Smooth muscle cell (in vitro differentiated cells): Measurements from ENCODE around the gene AGBL5. TPM values are rescaled to one million over a fixed set of nuclear protein-coding genes. Genes with fewer than 3 reads are reported as not detected.
A peak's percentile ranks its signal among the peaks of the same experiment; 100 is the strongest.

Experiments used
- DNase-seq: peaks from one replicate; lab custom pipeline; 2025; ENCODE audit not compliant: unreplicated experiment; lab: John Stamatoyannopoulos, UW
- H2AFZ ChIP-seq: fragments of 200-600 bp; sonication (generic); 2 replicates; pipeline ENCODE4 v1.6.0; 2016; ENCODE audit warnings: antibody characterized with exemption, low read depth, mild to moderate bottlenecking
- H3F3A ChIP-seq: fragments of 200-600 bp; sonication (generic); 2 replicates; pipeline ENCODE4 v1.6.0; 2017; ENCODE audit warnings: antibody characterized with exemption, low read depth
- H3K27ac ChIP-seq: fragments of 200-600 bp; sonication (generic); 2 replicates; pipeline ENCODE4 v1.5.1; 2016; ENCODE audit warnings: low read depth, mild to moderate bottlenecking
- H3K27me3 ChIP-seq: fragments of 200-600 bp; sonication (generic); 2 replicates; pipeline ENCODE4 v1.6.1; 2016; ENCODE audit warnings: low read depth, mild to moderate bottlenecking
- H3K36me3 ChIP-seq: fragments of 200-600 bp; sonication (generic); 2 replicates; pipeline ENCODE4 v1.5.1; 2016; ENCODE audit warnings: low read depth
- H3K4me1 ChIP-seq: fragments of 200-600 bp; sonication (generic); 2 replicates; pipeline ENCODE4 v1.5.1; 2016; ENCODE audit warnings: low read depth
- H3K4me2 ChIP-seq: fragments of 200-600 bp; sonication (generic); 2 replicates; pipeline ENCODE4 v1.6.0; 2016; ENCODE audit warnings: mild to moderate bottlenecking
- H3K4me3 ChIP-seq: fragments of 200-600 bp; sonication (generic); 2 replicates; pipeline ENCODE4 v1.5.1; 2016; ENCODE audit warnings: mild to moderate bottlenecking
- H3K79me2 ChIP-seq: fragments of 200-600 bp; sonication (generic); 2 replicates; pipeline ENCODE4 v1.6.0; 2016; ENCODE audit warnings: low read depth, mild to moderate bottlenecking
- H3K9ac ChIP-seq: fragments of 200-600 bp; sonication (generic); 2 replicates; pipeline ENCODE4 v1.6.0; 2016; ENCODE audit warnings: low read depth
- H3K9me3 ChIP-seq: fragments of 200-600 bp; sonication (generic); replicated peaks from 2 replicates; pipeline ENCODE4 v1.5.1; 2016; ENCODE audit warnings: low read depth
- H4K20me1 ChIP-seq: fragments of 200-600 bp; sonication (generic); 2 replicates; pipeline ENCODE4 v1.6.0; 2016; ENCODE audit warnings: low read depth
- CTCF ChIP-seq: fragments of 200-600 bp; sonication (generic); IDR thresholded peaks from 2 replicates; pipeline ENCODE4 v1.5.1; 2017; ENCODE audit warnings: borderline replicate concordance, mild to moderate bottlenecking, antibody characterized with exemption; ENCODE audit not compliant: insufficient read depth, poor library complexity, severe bottlenecking
- WGBS: methylation state at CpG from one replicate; pipeline ENCODE4 v1.1.7; 2016; ENCODE audit warnings: low lambda C conversion rate; 5-methylcytosine and 5-hydroxymethylcytosine counted together
- polyA plus RNA-seq: library from polyadenylated mRNA; unstranded; fragments of >200 nt; fragmentation: Nextera tagmentation; extraction: Ambion mirVana; gene quantifications from 2 replicates; pipeline ENCODE4 v1.2.1, GENCODE V29; 2016
- total RNA-seq: library from RNA; depleted of rRNA; stranded (reverse); fragments of >200 nt; gene quantifications from 2 replicates; pipeline ENCODE4 v1.2.3, GENCODE V29; 2014

Gene AGBL5
- total and polyA plus RNA-seq, 2 experiments from 2014 or later = 13.7 to 17.1 TPM

DNA sequence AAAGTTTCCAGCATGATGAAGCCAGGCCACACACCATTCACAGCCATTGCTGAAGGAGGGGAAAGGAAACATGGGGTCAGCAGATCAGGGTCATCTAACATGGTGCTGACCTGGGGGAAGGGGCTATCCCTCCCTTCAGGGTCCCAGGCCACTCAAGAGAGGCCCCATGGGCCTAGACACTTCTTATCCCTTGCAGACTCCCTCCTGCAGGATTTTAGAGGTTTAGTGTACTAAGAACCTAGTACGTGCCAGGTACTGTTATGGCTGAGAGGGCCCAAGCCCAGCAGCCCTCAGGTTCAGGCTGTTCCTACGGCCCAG lies 43.9 kb downstream of the AGBL5 start:
- no peaks in the 10 kb centered on the region for H3K27me3 ChIP-seq
- H3K27ac ChIP-seq = no peak overlapping the region
- no peak overlapping the region for H3K4me2 ChIP-seq
- no peaks in the 10 kb centered on the region for H3K36me3 ChIP-seq
- TF ChIP-seq CTCF = no peak
- no peak overlapping the region for H3K4me3 ChIP-seq
- H4K20me1 ChIP-seq = no peaks in the 10 kb centered on the region
- H3F3A ChIP-seq = no peaks in the 10 kb centered on the region
- no peak overlapping the region for H2AFZ ChIP-seq
- H3K9ac ChIP-seq = no peak overlapping the region
- no peaks in the 10 kb centered on the region for H3K79me2 ChIP-seq
- 93% methylated on average over 2 of the region's 2 CpGs for WGBS
- no peaks in the 10 kb centered on the region for H3K4me1 ChIP-seq
- no peak for DNase-seq
- no peaks in the 10 kb centered on the region for H3K9me3 ChIP-seq

GRCh38 chr2:27095745-27096651 lies 44.5 kb downstream of the AGBL5 start:
- Histone ChIP-seq H3K9me3 (no peaks in the 10 kb centered on the region), H4K20me1 (no peaks in the 10 kb centered on the region), H3K9ac (no peak overlapping the region), H3K4me2 (peak overlapping the region; percentile 90), H3K36me3 (no peaks in the 10 kb centered on the region), H3K27ac (no peak overlapping the region), H3K4me3 (peak overlapping the region; percentile 44), H3F3A (no peaks in the 10 kb centered on the region), H3K27me3 (no peaks in the 10 kb centered on the region), H2AFZ (peak overlapping the region; percentile 93), H3K4me1 (no peaks in the 10 kb centered on the region), H3K79me2 (no peaks in the 10 kb centered on the region)
- DNase-seq = no peak
- no peak for TF ChIP-seq CTCF
- 38% methylated on average over 18 of the region's 18 CpGs for WGBS

DNA sequence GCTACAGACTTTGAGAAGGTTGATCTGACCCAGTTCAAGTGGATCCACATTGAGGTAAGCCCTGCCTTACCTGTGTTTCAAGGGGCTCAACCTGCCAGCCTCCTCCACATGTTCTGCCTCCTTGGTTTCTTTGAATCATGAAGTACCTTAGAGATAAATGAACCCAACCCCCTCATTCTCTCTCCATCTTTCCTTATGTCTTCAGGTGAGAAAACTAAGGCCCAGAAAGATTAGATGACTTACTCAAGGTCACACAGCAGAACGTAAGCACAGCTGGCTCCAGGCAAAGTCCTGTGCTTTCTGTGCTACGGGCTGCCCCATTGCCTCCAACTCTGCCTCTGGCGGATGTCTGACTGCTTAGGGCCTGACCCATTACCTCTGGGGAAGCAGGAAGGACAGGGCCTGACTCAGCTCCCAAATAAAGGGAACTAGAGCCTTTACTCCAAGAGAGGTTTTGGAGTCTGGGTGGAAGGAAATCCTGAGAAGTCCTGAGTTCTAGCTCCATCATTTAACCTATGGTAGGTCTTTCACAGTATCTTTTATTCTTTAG lies 45.4 kb downstream of the AGBL5 start:
- no peak overlapping the region for H3K9ac ChIP-seq
- H3K79me2 ChIP-seq = no peaks in the 10 kb centered on the region
- no peaks in the 10 kb centered on the region for H3K9me3 ChIP-seq
- no peak for DNase-seq
- no peaks in the 10 kb centered on the region for H3K4me1 ChIP-seq
- no peak for TF ChIP-seq CTCF
- H3K27ac ChIP-seq = no peak overlapping the region
- H3K4me2 ChIP-seq = no peak overlapping the region
- WGBS = 80% methylated on average over 3 of the region's 3 CpGs
- H4K20me1 ChIP-seq = no peaks in the 10 kb centered on the region
- H3K36me3 ChIP-seq = no peaks in the 10 kb centered on the region
- H3F3A ChIP-seq = no peaks in the 10 kb centered on the region
- H3K4me3 ChIP-seq = no peak overlapping the region
- H3K27me3 ChIP-seq = peaks cover 4% of the 10 kb centered on the region
- H2AFZ ChIP-seq = no peak overlapping the region

DNA sequence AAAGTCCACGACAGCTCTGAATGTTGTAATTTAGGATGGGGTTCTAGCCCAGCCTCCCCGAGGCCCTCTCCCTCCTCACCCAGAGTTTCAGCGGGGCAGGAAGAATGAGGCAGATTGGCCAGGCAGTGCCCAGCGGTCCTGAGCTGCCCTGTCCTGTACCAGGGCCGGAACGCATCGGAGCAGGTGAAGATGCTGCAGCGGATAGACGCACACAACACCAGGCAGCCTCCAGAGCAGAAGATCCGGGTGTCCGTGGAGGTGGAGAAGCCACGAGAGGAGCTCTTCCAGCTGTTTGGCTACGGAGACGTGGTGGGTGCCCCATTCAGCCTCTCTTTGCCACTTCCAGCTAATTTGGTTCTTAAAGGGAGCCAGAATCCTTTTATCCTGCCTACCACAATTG lies 45.9 kb downstream of the AGBL5 start:
- peaks cover 7% of the 10 kb centered on the region for H3K27me3 ChIP-seq
- no peak overlapping the region for H3K4me2 ChIP-seq
- H3K4me1 ChIP-seq = no peaks in the 10 kb centered on the region
- no peaks in the 10 kb centered on the region for H3K79me2 ChIP-seq
- H3K36me3 ChIP-seq = no peaks in the 10 kb centered on the region
- H3K9ac ChIP-seq = no peak overlapping the region
- no peak overlapping the region for H3K4me3 ChIP-seq
- 88% methylated on average over 14 of the region's 14 CpGs for WGBS
- DNase-seq = no peak
- H4K20me1 ChIP-seq = no peaks in the 10 kb centered on the region
- TF ChIP-seq CTCF = no peak
- H3F3A ChIP-seq = no peaks in the 10 kb centered on the region
- no peaks in the 10 kb centered on the region for H3K9me3 ChIP-seq
- no peak overlapping the region for H2AFZ ChIP-seq
- no peak overlapping the region for H3K27ac ChIP-seq
